ENCODE measurements around the gene TMEM30B. TPM values are rescaled to one million over a fixed set of nuclear protein-coding genes. Genes with fewer than 3 reads are reported as not detected.
A peak's percentile ranks its signal among the peaks of the same experiment; 100 is the strongest.

TMEM30B gene
- polyA plus RNA-seq, 1 of the 3 experiments (the other 2 are of a cell fraction), result 0.15 TPM

- no peak for TF ChIP-seq FOXJ3 (CRISPR knock-in tag; IDR thresholded peaks at IDR 0.05)
- no peak for TF ChIP-seq TCF12 (IDR thresholded peaks at IDR 0.05)
- no peak for TF ChIP-seq EZH2phosphoT487 (IDR thresholded peaks at IDR 0.05; ENCODE audit: borderline replicate concordance, low read depth)
- no peak for TF ChIP-seq IRF3 (IDR thresholded peaks at IDR 0.05; ENCODE audit: low read depth, low read length)
- TF ChIP-seq, protein P1, sequence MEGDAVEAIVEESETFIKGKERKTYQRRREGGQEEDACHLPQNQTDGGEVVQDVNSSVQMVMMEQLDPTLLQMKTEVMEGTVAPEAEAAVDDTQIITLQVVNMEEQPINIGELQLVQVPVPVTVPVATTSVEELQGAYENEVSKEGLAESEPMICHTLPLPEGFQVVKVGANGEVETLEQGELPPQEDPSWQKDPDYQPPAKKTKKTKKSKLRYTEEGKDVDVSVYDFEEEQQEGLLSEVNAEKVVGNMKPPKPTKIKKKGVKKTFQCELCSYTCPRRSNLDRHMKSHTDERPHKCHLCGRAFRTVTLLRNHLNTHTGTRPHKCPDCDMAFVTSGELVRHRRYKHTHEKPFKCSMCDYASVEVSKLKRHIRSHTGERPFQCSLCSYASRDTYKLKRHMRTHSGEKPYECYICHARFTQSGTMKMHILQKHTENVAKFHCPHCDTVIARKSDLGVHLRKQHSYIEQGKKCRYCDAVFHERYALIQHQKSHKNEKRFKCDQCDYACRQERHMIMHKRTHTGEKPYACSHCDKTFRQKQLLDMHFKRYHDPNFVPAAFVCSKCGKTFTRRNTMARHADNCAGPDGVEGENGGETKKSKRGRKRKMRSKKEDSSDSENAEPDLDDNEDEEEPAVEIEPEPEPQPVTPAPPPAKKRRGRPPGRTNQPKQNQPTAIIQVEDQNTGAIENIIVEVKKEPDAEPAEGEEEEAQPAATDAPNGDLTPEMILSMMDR (IDR thresholded peaks at IDR 0.05), result peak; percentile 25; the same call in 1 of the 2 replicates
- Histone ChIP-seq H3K4me2 (peak overlapping the region; percentile 8; the same call in 1 of the 2 replicates), H3K4me3 (ENCODE audit: low read depth in 2 of 2, low read length in 1 of 2) (peak overlapping the region; percentile 30 to 46; a peak in 3 of 4 replicates), H3K9me3 (no peaks in the 10 kb centered on the region), H3K9me2 (no peaks in the 10 kb centered on the region), H3K27ac (ENCODE audit: low read depth in 2 of 2, low read length in 1 of 2) (no peak overlapping the region), H4K20me1 (ENCODE audit: insufficient read depth) (no peaks in the 10 kb centered on the region), H2AFZ (ENCODE audit: low read depth) (peak overlapping the region; percentile 56; the same call in 1 of the 2 replicates), H3K4me1 (ENCODE audit: control insufficient read depth in 1 of 2, insufficient read depth in 2 of 2, low read depth in 1 of 2, low read length in 1 of 2) (peaks cover 1 to 8% of the 10 kb centered on the region in 2 experiments; a peak in 2 of 4 replicates), H3K36me3 (replicated peaks in 1 of 2; ENCODE audit: control insufficient read depth in 1 of 2, insufficient read depth in 2 of 2, low read length in 1 of 2) (no peaks in the 10 kb centered on the region), H3K79me2 (ENCODE audit: insufficient read depth) (no peaks in the 10 kb centered on the region), H3K9ac (no peak overlapping the region), H3K27me3 (ENCODE audit: insufficient read depth) (no peaks in the 10 kb centered on the region; the same call in 1 of the 2 replicates), H3F3A (replicated peaks; ENCODE audit: insufficient read depth) (peaks cover 3% of the 10 kb centered on the region)
- 8% methylated on average over 7 of the region's 81 CpGs for WGBS (ENCODE audit: low lambda C conversion rate)
- DNase-seq, result peak; percentile 83
- POLR2A ChIA-PET, result no interaction called here
- CTCF ChIA-PET, result interaction anchor here (0.7 to 11.8 kb wide), 13 partner anchors 11 to 1528 kb away, joined by 3 to 104 read pairs (median 3); partner anchors contain the start of genes PRKCH, SLC38A6 and TRMT5
These were observed 482 bp downstream of the TMEM30B start for GRCh38 chr14:61280526-61281185.

DNA sequence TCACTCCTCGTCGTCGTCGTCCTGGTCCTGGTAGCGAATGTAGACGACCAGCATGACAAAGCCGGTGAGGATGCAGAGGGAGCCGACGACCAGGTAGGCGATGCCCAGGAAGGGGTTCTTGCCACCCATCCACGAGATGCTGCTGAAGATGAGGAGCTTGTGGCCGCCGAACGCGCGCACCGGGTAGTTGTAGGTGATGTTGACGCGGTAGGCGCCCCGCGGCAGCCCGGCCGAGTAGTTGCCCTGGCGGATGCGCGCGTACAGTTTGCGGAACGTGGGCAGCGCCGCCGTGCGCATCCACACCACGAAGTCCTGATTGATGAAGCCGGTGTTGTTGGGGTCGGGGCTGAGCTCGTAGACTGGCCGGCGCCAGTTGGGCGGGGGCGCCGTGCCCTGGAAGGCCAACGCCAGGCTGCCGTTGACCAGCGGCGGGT, 1.0 kb downstream of the TMEM30B start:
- POLR2A ChIA-PET, result no interaction called here

More for the DNA sequence above, 1.0 kb downstream of the TMEM30B start:
- no peak overlapping the region for H3K9ac ChIP-seq
- no peak for TF ChIP-seq ZBTB33 (IDR thresholded peaks at IDR 0.05; ENCODE audit: borderline replicate concordance, low read depth)
- TF ChIP-seq, protein P1 (IDR thresholded peaks at IDR 0.05), result no peak
- TF ChIP-seq, protein P2, sequence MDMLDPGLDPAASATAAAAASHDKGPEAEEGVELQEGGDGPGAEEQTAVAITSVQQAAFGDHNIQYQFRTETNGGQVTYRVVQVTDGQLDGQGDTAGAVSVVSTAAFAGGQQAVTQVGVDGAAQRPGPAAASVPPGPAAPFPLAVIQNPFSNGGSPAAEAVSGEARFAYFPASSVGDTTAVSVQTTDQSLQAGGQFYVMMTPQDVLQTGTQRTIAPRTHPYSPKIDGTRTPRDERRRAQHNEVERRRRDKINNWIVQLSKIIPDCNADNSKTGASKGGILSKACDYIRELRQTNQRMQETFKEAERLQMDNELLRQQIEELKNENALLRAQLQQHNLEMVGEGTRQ (IDR thresholded peaks at IDR 0.05; ENCODE audit: borderline replicate concordance, low read depth, low read length), result no peak
- no peak for TF ChIP-seq RFX5 (IDR thresholded peaks at IDR 0.05; ENCODE audit: low read length)
- TF ChIP-seq ELF1 (IDR thresholded peaks at IDR 0.05), result no peak
- no peaks in the 10 kb centered on the region for H3K9me2 ChIP-seq
- H3K4me3 ChIP-seq (ENCODE audit: low read depth in 2 of 2, low read length in 1 of 2), result peak overlapping the region; percentile 30 to 46; a peak in 3 of 4 replicates
- H3F3A ChIP-seq (replicated peaks; ENCODE audit: insufficient read depth), result peaks cover 3% of the 10 kb centered on the region
- H2AFZ ChIP-seq (ENCODE audit: low read depth), result peak overlapping the region; percentile 56; the same call in 1 of the 2 replicates
- peaks cover 0 to 8% of the 10 kb centered on the region in 2 experiments; a peak in 1 of 4 replicates for H3K4me1 ChIP-seq (ENCODE audit: control insufficient read depth in 1 of 2, insufficient read depth in 2 of 2, low read depth in 1 of 2, low read length in 1 of 2)
- no peak overlapping the region for H3K27ac ChIP-seq (ENCODE audit: low read depth in 2 of 2, low read length in 1 of 2)
- CTCF ChIA-PET, result interaction anchor here (0.5 to 11.8 kb wide), 13 partner anchors 10 to 655 kb away, joined by 3 to 104 read pairs (median 3); partner anchors contain the start of genes PRKCH, SLC38A6 and TRMT5
- no peak overlapping the region for H3K4me2 ChIP-seq
- no peaks in the 10 kb centered on the region for H3K9me3 ChIP-seq
- DNase-seq, result peak; percentile 23
- no peaks in the 10 kb centered on the region for H3K79me2 ChIP-seq (ENCODE audit: insufficient read depth)
- H4K20me1 ChIP-seq (ENCODE audit: insufficient read depth), result no peaks in the 10 kb centered on the region
- H3K27me3 ChIP-seq (ENCODE audit: insufficient read depth), result no peaks in the 10 kb centered on the region; the same call in 1 of the 2 replicates
- no peaks in the 10 kb centered on the region for H3K36me3 ChIP-seq (replicated peaks in 1 of 2; ENCODE audit: control insufficient read depth in 1 of 2, insufficient read depth in 2 of 2, low read length in 1 of 2)
- WGBS (ENCODE audit: low lambda C conversion rate), result 60% methylated on average over 32 of the region's 47 CpGs

All from SK-N-SH (cell line).